ENCODE data around the gene CNIH2.

Gene CNIH2

GRCh38 chr11:66259225-66259624 lies 18.8 kb upstream of the CNIH2 start:
- H3K4me3 ChIP-seq (ENCODE audit: low read depth, low read length), result no peak overlapping the region
- TF ChIP-seq MAX (IDR thresholded peaks at IDR 0.05; ENCODE audit: low read depth, low read length), result no peak
- TF ChIP-seq POLR2A (IDR thresholded peaks at IDR 0.05; ENCODE audit: extremely low read depth, insufficient read length), result no peak
- no peak for TF ChIP-seq CTCF (IDR thresholded peaks at IDR 0.05; ENCODE audit: low read depth, low read length)
- no peak for TF ChIP-seq MYC (IDR thresholded peaks at IDR 0.05; ENCODE audit: low read depth, low read length)
- DNase-seq (ENCODE audit: low read depth), result no peak

- TF ChIP-seq MYC (IDR thresholded peaks at IDR 0.05; ENCODE audit: low read depth, low read length), result no peak
- TF ChIP-seq CTCF (IDR thresholded peaks at IDR 0.05; ENCODE audit: low read depth, low read length), result no peak
- no peak for TF ChIP-seq POLR2A (IDR thresholded peaks at IDR 0.05; ENCODE audit: extremely low read depth, insufficient read length)
- no peak for TF ChIP-seq MAX (IDR thresholded peaks at IDR 0.05; ENCODE audit: low read depth, low read length)
- DNase-seq (ENCODE audit: low read depth), result no peak
- no peak overlapping the region for H3K4me3 ChIP-seq (ENCODE audit: low read depth, low read length)
Measured at GRCh38 chr11:66259956-66260355, 18.0 kb upstream of the CNIH2 start.

- H3K4me3 ChIP-seq (ENCODE audit: low read depth, low read length), result no peak overlapping the region
- no peak for DNase-seq (ENCODE audit: low read depth)
- TF ChIP-seq CTCF (IDR thresholded peaks at IDR 0.05; ENCODE audit: low read depth, low read length) (no peak), MAX (IDR thresholded peaks at IDR 0.05; ENCODE audit: low read depth, low read length) (no peak)
Measured at GRCh38 chr11:66261578-66261977, 16.4 kb upstream of the CNIH2 start.

GRCh38 chr11:66262191-66262590 lies 15.8 kb upstream of the CNIH2 start:
- DNase-seq (ENCODE audit: low read depth), result no peak
- no peak overlapping the region for H3K4me3 ChIP-seq (ENCODE audit: low read depth, low read length)
- TF ChIP-seq CTCF (IDR thresholded peaks at IDR 0.05; ENCODE audit: low read depth, low read length) (no peak), POLR2A (IDR thresholded peaks at IDR 0.05; ENCODE audit: extremely low read depth, insufficient read length) (no peak), MAX (IDR thresholded peaks at IDR 0.05; ENCODE audit: low read depth, low read length) (no peak), MYC (IDR thresholded peaks at IDR 0.05; ENCODE audit: low read depth, low read length) (no peak)

GRCh38 chr11:66262696-66263095 lies 15.3 kb upstream of the CNIH2 start:
- H3K4me3 ChIP-seq (ENCODE audit: low read depth, low read length), result no peak overlapping the region
- TF ChIP-seq MAX (IDR thresholded peaks at IDR 0.05; ENCODE audit: low read depth, low read length) (no peak), MYC (IDR thresholded peaks at IDR 0.05; ENCODE audit: low read depth, low read length) (no peak), CTCF (IDR thresholded peaks at IDR 0.05; ENCODE audit: low read depth, low read length) (no peak), POLR2A (IDR thresholded peaks at IDR 0.05; ENCODE audit: extremely low read depth, insufficient read length) (no peak)
- DNase-seq (ENCODE audit: low read depth), result no peak

GRCh38 chr11:66263231-66263630 lies 14.7 kb upstream of the CNIH2 start:
- TF ChIP-seq MYC (IDR thresholded peaks at IDR 0.05; ENCODE audit: low read depth, low read length) (no peak), MAX (IDR thresholded peaks at IDR 0.05; ENCODE audit: low read depth, low read length) (no peak), CTCF (IDR thresholded peaks at IDR 0.05; ENCODE audit: low read depth, low read length) (no peak), POLR2A (IDR thresholded peaks at IDR 0.05; ENCODE audit: extremely low read depth, insufficient read length) (no peak)
- DNase-seq (ENCODE audit: low read depth), result no peak
- no peak overlapping the region for H3K4me3 ChIP-seq (ENCODE audit: low read depth, low read length)
